Natural killer cell (primary cell): ENCODE measurements around the gene FGR. TPM values are rescaled to one million over a fixed set of nuclear protein-coding genes. Genes with fewer than 3 reads are reported as not detected.

ENCODE experiments used
- ATAC-seq, 3 donors: fragments of 150-1000 bp in 2 of 3; fragments of 200-7000 bp in 1 of 3; cut with Tn5 transposase; 1 replicate in 1 of 3; 2 replicates in 2 of 3; pipeline ENCODE4 v1.10.0; 2021; ENCODE audit warnings: mild to moderate bottlenecking in 2 of 3, moderate library complexity in 2 of 3
- DNase-seq, 2 donors: peaks; one replicate each; pipeline versions ENCODE4 v3.0.0 to v3.0.0-alpha.2; 2013 to 2021; ENCODE audit warnings: mixed read lengths in 1 of 2
- H3K27ac ChIP-seq: one replicate; pipeline ENCODE4 v1.5.1; 2013; ENCODE audit warnings: mild to moderate bottlenecking, low read length
- H3K27me3 ChIP-seq: one replicate; pipeline ENCODE4 v1.6.1; 2013; ENCODE audit warnings: low read length; ENCODE audit not compliant: control insufficient read depth, insufficient read depth
- H3K36me3 ChIP-seq: one replicate; pipeline ENCODE4 v1.6.1; 2013; ENCODE audit warnings: low read length; ENCODE audit not compliant: control insufficient read depth, insufficient read depth
- H3K4me1 ChIP-seq: one replicate; pipeline ENCODE4 v1.6.1; 2013; ENCODE audit warnings: low read length; ENCODE audit not compliant: control insufficient read depth, insufficient read depth
- H3K4me3 ChIP-seq: one replicate; pipeline ENCODE4 v1.5.1; 2013; ENCODE audit warnings: low read length
- H3K9me3 ChIP-seq: one replicate; pipeline ENCODE4 v1.6.1; 2013; ENCODE audit warnings: low read length; ENCODE audit not compliant: control insufficient read depth, insufficient read depth
- H3K27ac Mint-ChIP-seq, 2 donors: one replicate each; pipeline ENCODE4 v1.8.0; 2022; ENCODE audit warnings: mild to moderate bottlenecking in 2 of 2, mixed read lengths in 2 of 2, moderate library complexity in 1 of 2
- H3K27me3 Mint-ChIP-seq, 2 donors: one replicate each; pipeline ENCODE4 v1.8.0; 2022; ENCODE audit warnings: low read depth in 2 of 2, mixed read lengths in 2 of 2
- H3K36me3 Mint-ChIP-seq: one replicate; pipeline ENCODE4 v1.8.0; 2022; ENCODE audit warnings: mixed read lengths
- H3K4me1 Mint-ChIP-seq, 2 donors: one replicate each; pipeline ENCODE4 v1.8.0; 2022; ENCODE audit warnings: mixed read lengths in 2 of 2
- H3K4me3 Mint-ChIP-seq: one replicate; pipeline ENCODE4 v1.8.0; 2022; ENCODE audit warnings: mild to moderate bottlenecking, moderate library complexity, mixed read lengths
- H3K9me3 Mint-ChIP-seq, 2 donors: one replicate each; pipeline ENCODE4 v1.8.0; 2022; ENCODE audit warnings: mixed read lengths in 2 of 2
- WGBS: methylation state at CpG from one replicate; pipeline ENCODE4 v1.1.7; 2013; ENCODE audit warnings: missing lambda C conversion rate; ENCODE audit not compliant: insufficient coverage; 5-methylcytosine and 5-hydroxymethylcytosine counted together
- intact Hi-C: fragments of 100-400 bp; cut with micrococcal nuclease; formaldehyde crosslinking; loops from one replicate; pipeline ENCODE4 v1.14.2; 2022
- total RNA-seq, 4 donors: library from RNA; stranded (reverse); fragments of 120-200 nt in 1 of 4; gene quantifications; one replicate each; pipeline versions ENCODE4 v1.2.3 to v1.2.4, GENCODE V29; 2013 to 2022
- TF ChIP-seq, protein P1 (sequence below): fragments of 200-600 bp; IDR thresholded peaks from one replicate; pipeline ENCODE4 v1.8.0; 2022; ENCODE audit warnings: antibody characterized with exemption

Gene FGR
- total RNA-seq, 3 donors from 2014 or later (not counting 1 experiment from before 2014, with no cell fraction given) = 353 to 452 (median 362) TPM

- Histone ChIP-seq H3K4me3 (no peak overlapping the region), H3K27ac (peak overlapping the region; percentile 86), H3K4me1 (peaks cover 90% of the 10 kb centered on the region), H3K36me3 (peaks cover 83% of the 10 kb centered on the region), H3K27me3 (no peaks in the 10 kb centered on the region), H3K9me3 (no peaks in the 10 kb centered on the region)
- H3K4me3 Mint-ChIP-seq = peak overlapping the region; percentile 74
- TF ChIP-seq, protein P1, sequence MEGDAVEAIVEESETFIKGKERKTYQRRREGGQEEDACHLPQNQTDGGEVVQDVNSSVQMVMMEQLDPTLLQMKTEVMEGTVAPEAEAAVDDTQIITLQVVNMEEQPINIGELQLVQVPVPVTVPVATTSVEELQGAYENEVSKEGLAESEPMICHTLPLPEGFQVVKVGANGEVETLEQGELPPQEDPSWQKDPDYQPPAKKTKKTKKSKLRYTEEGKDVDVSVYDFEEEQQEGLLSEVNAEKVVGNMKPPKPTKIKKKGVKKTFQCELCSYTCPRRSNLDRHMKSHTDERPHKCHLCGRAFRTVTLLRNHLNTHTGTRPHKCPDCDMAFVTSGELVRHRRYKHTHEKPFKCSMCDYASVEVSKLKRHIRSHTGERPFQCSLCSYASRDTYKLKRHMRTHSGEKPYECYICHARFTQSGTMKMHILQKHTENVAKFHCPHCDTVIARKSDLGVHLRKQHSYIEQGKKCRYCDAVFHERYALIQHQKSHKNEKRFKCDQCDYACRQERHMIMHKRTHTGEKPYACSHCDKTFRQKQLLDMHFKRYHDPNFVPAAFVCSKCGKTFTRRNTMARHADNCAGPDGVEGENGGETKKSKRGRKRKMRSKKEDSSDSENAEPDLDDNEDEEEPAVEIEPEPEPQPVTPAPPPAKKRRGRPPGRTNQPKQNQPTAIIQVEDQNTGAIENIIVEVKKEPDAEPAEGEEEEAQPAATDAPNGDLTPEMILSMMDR = no peak
- intact Hi-C loops = no loop called here
- no peak for ATAC-seq
- no peaks in the 10 kb centered on the region for H3K9me3 Mint-ChIP-seq
- H3K4me1 Mint-ChIP-seq = peaks cover 54 to 78% of the 10 kb centered on the region in 2 donors
- no peaks in the 10 kb centered on the region for H3K27me3 Mint-ChIP-seq
- peaks cover 3% of the 10 kb centered on the region for H3K36me3 Mint-ChIP-seq
- 59% methylated on average over 2 of the region's 2 CpGs for WGBS
- DNase-seq = no peak
- H3K27ac Mint-ChIP-seq = peak overlapping the region in 1 of 2 donors; percentile 82
Measured at GRCh38 chr1:27617420-27617819, 17.6 kb downstream of the FGR start.

DNA sequence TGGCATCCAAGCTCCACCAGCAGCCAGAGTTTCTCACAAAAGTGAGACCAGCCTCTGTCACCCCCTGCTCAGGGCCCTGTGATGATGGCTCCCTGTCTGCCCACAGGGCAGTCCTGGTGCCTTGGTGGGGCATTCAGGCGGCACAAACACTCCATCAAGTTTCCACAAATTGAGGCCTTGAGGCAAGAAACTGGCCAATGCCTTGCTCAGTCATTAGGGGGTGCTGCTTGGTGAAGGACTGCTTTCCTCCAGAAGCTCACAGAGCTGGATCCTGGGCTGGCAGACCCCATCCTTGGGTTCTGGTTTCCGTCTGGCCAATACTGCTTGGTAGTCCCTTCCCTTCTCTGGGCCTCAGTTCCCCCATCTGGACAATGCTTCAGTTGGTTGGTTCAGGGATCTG, 18.5 kb downstream of the FGR start:
- H3K4me3 Mint-ChIP-seq = peak overlapping the region; percentile 74
- peaks cover 59 to 82% of the 10 kb centered on the region in 2 donors for H3K4me1 Mint-ChIP-seq
- Histone ChIP-seq H3K4me1 (peaks cover 89% of the 10 kb centered on the region), H3K36me3 (peaks cover 85% of the 10 kb centered on the region), H3K27ac (peak overlapping the region; percentile 86), H3K27me3 (no peaks in the 10 kb centered on the region), H3K9me3 (no peaks in the 10 kb centered on the region), H3K4me3 (no peak overlapping the region)
- peaks cover 11% of the 10 kb centered on the region for H3K36me3 Mint-ChIP-seq
- ATAC-seq = no peak
- H3K9me3 Mint-ChIP-seq = no peaks in the 10 kb centered on the region
- TF ChIP-seq, protein P1 = no peak
- H3K27me3 Mint-ChIP-seq = no peaks in the 10 kb centered on the region
- DNase-seq = no peak
- intact Hi-C loops = no loop called here
- H3K27ac Mint-ChIP-seq = peak overlapping the region in 1 of 2 donors; percentile 82
- WGBS = 91% methylated on average over 2 of the region's 2 CpGs

GRCh38 chr1:27615346-27616192, 19.4 kb downstream of the FGR start:
- 94% methylated on average over 40 of the region's 41 CpGs for WGBS

More at GRCh38 chr1:27615346-27616192, 19.4 kb downstream of the FGR start:
- peak overlapping the region; percentile 52 for H3K4me3 Mint-ChIP-seq
- peaks cover 60 to 76% of the 10 kb centered on the region in 2 donors for H3K4me1 Mint-ChIP-seq
- intact Hi-C loops = no loop called here
- Histone ChIP-seq H3K4me1 (peaks cover 90% of the 10 kb centered on the region), H3K36me3 (peaks cover 83% of the 10 kb centered on the region), H3K4me3 (no peak overlapping the region), H3K9me3 (no peaks in the 10 kb centered on the region), H3K27me3 (no peaks in the 10 kb centered on the region), H3K27ac (peak overlapping the region; percentile 86)
- peak overlapping the region in 1 of 2 donors; percentile 82 for H3K27ac Mint-ChIP-seq
- DNase-seq (no peak), ATAC-seq (no peak)
- no peaks in the 10 kb centered on the region for H3K27me3 Mint-ChIP-seq
- H3K9me3 Mint-ChIP-seq = no peaks in the 10 kb centered on the region
- TF ChIP-seq, protein P1 = no peak
- peaks cover 11% of the 10 kb centered on the region for H3K36me3 Mint-ChIP-seq
